GM12878 (cell line): ENCODE measurements around the gene CTNNA2. TPM values are rescaled to one million over a fixed set of nuclear protein-coding genes. Genes with fewer than 3 reads are reported as not detected.

Experiments used
- ATAC-seq: fragments of 200-7000 bp; cut with Tn5 transposase; 3 replicates; pipeline ENCODE4 v1.9.1; 2020; ENCODE audit warnings: mild to moderate bottlenecking, moderate library complexity
- BruUV-seq: library from RNA; stranded (reverse); fragments of 400-500 nt; replicated peaks from 2 replicates; lab custom pipeline; 2021; lab: Mats Ljungman, UMichigan
- CTCF ChIA-PET: fragments of 300-600 bp; sonication (Branson Sonifier 250); formaldehyde crosslinking; extraction: SDS; loops from one replicate; lab custom pipeline; 2021; ENCODE audit warnings: inconsistent platforms; lab: Yijun Ruan, JAX
- POLR2A ChIA-PET: fragments of 350-600 bp; formaldehyde crosslinking; extraction: SDS; loops from one replicate; lab custom pipeline; 2021; ENCODE audit warnings: inconsistent platforms; lab: Charles Lee
- RAD21 ChIA-PET: fragments of 300-600 bp; sonication (Branson Sonifier 250); formaldehyde crosslinking; loops from one replicate; lab custom pipeline; 2023; ENCODE audit warnings: antibody characterized with exemption; ENCODE audit not compliant: unreplicated experiment; lab: Charles Lee
- SMC1A ChIA-PET: fragments of 300-600 bp; sonication (Branson Sonifier 250); formaldehyde crosslinking; loops from one replicate; lab custom pipeline; 2023; ENCODE audit not compliant: unreplicated experiment, uncharacterized antibody; lab: Charles Lee
- DNase-seq: peaks from one replicate; pipeline ENCODE4 v3.0.0-alpha.2; 2011; ENCODE audit warnings: low read depth, low spot score
- FAIRE-seq: peaks from 3 replicates; lab custom pipeline; 2011; peaks lifted over from hg19 to GRCh38; lab: Jason Lieb, UNC
- H2AFZ ChIP-seq: 2 replicates; pipeline ENCODE4 v1.6.0; 2011; ENCODE audit warnings: low read depth, low read length, control low read depth; ENCODE audit not compliant: control insufficient read depth
- H3K27ac ChIP-seq: 2 replicates; pipeline ENCODE4 v1.5.1; 2011; ENCODE audit warnings: control low read depth; ENCODE audit not compliant: control insufficient read depth, insufficient read depth
- H3K27me3 ChIP-seq, 2 experiments: replicated peaks in 1 of 2; 2 replicates each; pipeline versions ENCODE4 v1.6.0 to v1.6.1; 2011; ENCODE audit warnings: low read length in 1 of 2; ENCODE audit not compliant: control insufficient read depth in 2 of 2, insufficient read depth in 2 of 2
- H3K36me3 ChIP-seq, 2 experiments: 2 replicates each; pipeline ENCODE4 v1.5.1; 2011; ENCODE audit warnings: low read length in 1 of 2; ENCODE audit not compliant: control insufficient read depth in 2 of 2, insufficient read depth in 2 of 2
- H3K4me1 ChIP-seq: 2 replicates; pipeline ENCODE4 v1.6.1; 2011; ENCODE audit warnings: mild to moderate bottlenecking, low read length, moderate library complexity, mixed read lengths; ENCODE audit not compliant: control insufficient read depth, insufficient read depth
- H3K4me2 ChIP-seq: 2 replicates; pipeline ENCODE4 v1.6.0; 2011; ENCODE audit warnings: control low read depth; ENCODE audit not compliant: control insufficient read depth, insufficient read depth
- H3K4me3 ChIP-seq: fragments of 200-600 bp; sonication (generic); 2 replicates; pipeline ENCODE4 v1.5.1; 2016
- H3K79me2 ChIP-seq: 2 replicates; pipeline ENCODE4 v1.6.0; 2011; ENCODE audit warnings: low read length; ENCODE audit not compliant: control insufficient read depth, insufficient read depth
- H3K9ac ChIP-seq: 2 replicates; pipeline ENCODE4 v1.8.0; 2011; ENCODE audit warnings: low read length, control low read depth, mixed read lengths; ENCODE audit not compliant: control insufficient read depth, insufficient read depth
- H3K9me3 ChIP-seq: replicated peaks from 3 replicates; pipeline ENCODE4 v1.5.1; 2011; ENCODE audit warnings: mild to moderate bottlenecking, low read length; ENCODE audit not compliant: control insufficient read depth, insufficient read depth
- H4K20me1 ChIP-seq: 2 replicates; pipeline ENCODE4 v1.6.0; 2011; ENCODE audit not compliant: control insufficient read depth, insufficient read depth
- BMI1 ChIP-seq: fragments of 450-650 bp; IDR thresholded peaks from 2 replicates; pipeline ENCODE4 v1.6.1; 2016; ENCODE audit warnings: mild to moderate bottlenecking, moderate library complexity, borderline replicate concordance
- GATAD2B ChIP-seq: fragments of 450-650 bp; conservative IDR thresholded peaks from 2 replicates; pipeline ENCODE4 v1.6.1; 2017; ENCODE audit warnings: low read depth, mild to moderate bottlenecking, moderate library complexity
- NBN ChIP-seq: fragments of 450-650 bp; IDR thresholded peaks from 2 replicates; pipeline ENCODE4 v1.6.1; 2016
- NFYB ChIP-seq: IDR thresholded peaks from 2 replicates; pipeline ENCODE4 v1.6.1; 2011; ENCODE audit warnings: low read depth, mild to moderate bottlenecking, low read length, improper control_type of control experiment, moderate library complexity; ENCODE audit not compliant: insufficient read depth
- WGBS: methylation state at CpG from one replicate; pipeline ENCODE4 v1.1.6; 2016; ENCODE audit warnings: low lambda C conversion rate; ENCODE audit not compliant: insufficient replicate concordance, insufficient coverage; ENCODE audit errors: missing lambda C conversion rate; 5-methylcytosine and 5-hydroxymethylcytosine counted together
- in situ Hi-C: fragments of 300-500 bp; cut with MboI; formaldehyde crosslinking; loops from 9 replicates; pipeline ENCODE4 v1.14.3; 2018; ENCODE audit warnings: mixed read lengths
- intact Hi-C: fragments of 100-400 bp; cut with micrococcal nuclease; formaldehyde crosslinking; loops from one replicate; pipeline ENCODE4 v1.14.2; 2022; ENCODE audit not compliant: unreplicated experiment
- polyA plus RNA-seq, 11 experiments: library from polyadenylated mRNA; depleted of rRNA in 4 of 11; unstranded in 6 of 11; stranded (reverse) in 5 of 11; fragments of >200 nt; fragmentation: Nextera tagmentation in 4 of 11; fragmentation: Illumina TruSeq in 1 of 11; extraction: Ambion mirVana in 4 of 11; extraction: Trizol in 1 of 11; gene quantifications; 1 replicate in 1 of 11; 2 replicates in 10 of 11; pipeline versions ENCODE4 v1.2.1 to v1.2.3, GENCODE V29; 2011 to 2016; ENCODE audit warnings: inconsistent platforms in 2 of 11, missing spikeins in 2 of 11, low read depth in 1 of 11
- total RNA-seq, 4 experiments: library from RNA; depleted of rRNA in 3 of 4; stranded (reverse); fragments of >200 nt in 3 of 4; fragmentation: Illumina TruSeq in 1 of 4; extraction: Trizol in 1 of 4; gene quantifications; 2 replicates each; pipeline versions ENCODE4 v1.2.1 to v1.2.3, GENCODE V29; 2013 to 2021
- TF ChIP-seq, protein P1 (sequence below): fragments of 450-650 bp; IDR thresholded peaks from 2 replicates; pipeline ENCODE4 v1.6.1; 2014; ENCODE audit warnings: mild to moderate bottlenecking
- TF ChIP-seq, protein P2 (sequence below): IDR thresholded peaks from 2 replicates; pipeline ENCODE4 v1.6.1; 2012; ENCODE audit warnings: improper control_type of control experiment, low read depth, low read length; ENCODE audit not compliant: insufficient replicate concordance
- TF ChIP-seq, protein P3 (sequence below): fragments of 450-650 bp; IDR thresholded peaks from 2 replicates; pipeline ENCODE4 v1.6.1; 2017; ENCODE audit warnings: low read depth, mild to moderate bottlenecking, moderate library complexity

The CTNNA2 gene
- total and polyA plus RNA-seq, 10 of the 15 experiments (the other 5 are each of a cell fraction or from before 2014, with no cell fraction given) = 2.4 to 36.2 (median 6.6) TPM

DNA sequence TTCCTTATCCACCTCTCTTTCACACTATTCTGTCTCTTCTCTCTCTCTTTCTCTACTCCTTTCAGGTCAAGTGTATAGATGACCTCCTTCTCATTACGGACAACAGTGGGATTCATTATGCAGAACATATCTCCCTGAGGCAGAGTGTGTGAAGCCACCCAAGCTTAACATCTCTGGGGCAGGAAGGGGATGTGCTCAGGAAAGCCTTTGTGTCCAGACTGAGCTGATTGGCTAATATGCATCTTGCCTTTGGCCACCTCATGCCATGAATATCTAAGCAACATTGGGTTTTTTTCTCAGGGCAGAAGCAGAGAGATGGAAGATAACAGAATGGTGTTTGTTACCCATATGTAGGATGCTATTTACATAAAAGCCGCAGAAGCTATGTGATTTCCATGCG lies 1003.1 kb downstream of the CTNNA2 start:
- Histone ChIP-seq H3K36me3 (no peaks in the 10 kb centered on the region), H3K4me2 (no peak overlapping the region), H3K9me3 (peaks cover 2% of the 10 kb centered on the region; the same call in 2 of the 3 replicates), H3K4me3 (no peak overlapping the region), H3K27me3 (no peaks in the 10 kb centered on the region), H3K27ac (no peak overlapping the region), H3K9ac (no peak overlapping the region), H3K4me1 (peaks cover 11% of the 10 kb centered on the region), H2AFZ (no peak overlapping the region), H3K79me2 (no peaks in the 10 kb centered on the region), H4K20me1 (no peaks in the 10 kb centered on the region)
- ChIA-PET CTCF (interaction anchor here (0.8 to 2.8 kb wide), 6 partner anchors 9 to 190 kb away, joined by 3 to 16 read pairs (median 6); no protein-coding TSS in a partner anchor), POLR2A (no interaction called here), RAD21 (interaction anchor here (1.5 kb wide), 1 partner anchor 188 kb away, joined by 5 read pairs; no protein-coding TSS in a partner anchor), SMC1A (interaction anchor here (0.9 to 2.9 kb wide), 12 partner anchors 9 to 190 kb away, joined by 3 to 17 read pairs (median 6); no protein-coding TSS in a partner anchor)
- 26% methylated on average over 3 of the region's 3 CpGs for WGBS
- in situ Hi-C loops (no loop called here), intact Hi-C loops (no loop called here)
- TF ChIP-seq NFYB = peak; percentile 68; the same call in 1 of the 2 replicates
- TF ChIP-seq, protein P1, sequence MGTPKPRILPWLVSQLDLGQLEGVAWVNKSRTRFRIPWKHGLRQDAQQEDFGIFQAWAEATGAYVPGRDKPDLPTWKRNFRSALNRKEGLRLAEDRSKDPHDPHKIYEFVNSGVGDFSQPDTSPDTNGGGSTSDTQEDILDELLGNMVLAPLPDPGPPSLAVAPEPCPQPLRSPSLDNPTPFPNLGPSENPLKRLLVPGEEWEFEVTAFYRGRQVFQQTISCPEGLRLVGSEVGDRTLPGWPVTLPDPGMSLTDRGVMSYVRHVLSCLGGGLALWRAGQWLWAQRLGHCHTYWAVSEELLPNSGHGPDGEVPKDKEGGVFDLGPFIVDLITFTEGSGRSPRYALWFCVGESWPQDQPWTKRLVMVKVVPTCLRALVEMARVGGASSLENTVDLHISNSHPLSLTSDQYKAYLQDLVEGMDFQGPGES = no peak
- FAIRE-seq = no peak
- no TSS peak for BruUV-seq
- no peak for DNase-seq
- ATAC-seq = no peak

DNA sequence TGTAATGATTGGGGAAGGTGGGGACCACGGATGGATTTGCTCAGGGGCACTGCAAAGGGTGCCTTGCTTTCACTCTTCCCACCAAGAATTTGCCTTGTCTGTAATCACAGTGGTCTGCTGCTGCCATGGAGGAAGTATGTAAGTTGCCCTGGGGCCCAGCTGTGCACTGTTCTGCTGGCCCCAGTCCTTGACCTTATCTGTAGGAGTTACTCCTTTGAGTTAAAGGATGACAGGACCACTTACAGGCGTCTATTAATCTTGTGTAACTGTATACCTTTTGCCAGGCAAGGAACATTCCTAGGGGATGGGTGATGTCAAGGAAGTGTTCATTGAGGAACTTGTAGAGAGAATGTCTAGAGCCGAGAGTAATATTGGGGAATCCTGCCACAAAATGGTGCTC lies 1004.5 kb downstream of the CTNNA2 start:
- 15% methylated on average over 3 of the region's 3 CpGs for WGBS
- peaks cover 11% of the 10 kb centered on the region for H3K4me1 ChIP-seq
- H2AFZ ChIP-seq = no peak overlapping the region
- no peaks in the 10 kb centered on the region for H3K36me3 ChIP-seq
- H3K79me2 ChIP-seq = no peaks in the 10 kb centered on the region
- ChIA-PET SMC1A (interaction anchor here (1.0 to 14.2 kb wide), 5 partner anchors 8 to 190 kb away, joined by 3 to 360 read pairs (median 26); no protein-coding TSS in a partner anchor), CTCF (interaction anchor here (1.3 to 14.1 kb wide), 2 partner anchors 18 to 42 kb away, joined by 3 to 243 read pairs; no protein-coding TSS in a partner anchor), RAD21 (interaction anchor here (3.5 to 14.0 kb wide), 2 partner anchors 8 to 18 kb away, joined by 14 to 276 read pairs; no protein-coding TSS in a partner anchor), POLR2A (no interaction called here)
- H3K27ac ChIP-seq = no peak overlapping the region
- BruUV-seq = no TSS peak
- H3K4me3 ChIP-seq = no peak overlapping the region
- DNase-seq (no peak), FAIRE-seq (no peak), ATAC-seq (0 out of 3 replicates have a peak, but pooled peaks have one; percentile 4)
- H3K4me2 ChIP-seq = no peak overlapping the region
- H3K27me3 ChIP-seq = no peaks in the 10 kb centered on the region
- intact Hi-C loops (no loop called here), in situ Hi-C loops (no loop called here)
- no peak overlapping the region for H3K9ac ChIP-seq
- no peaks in the 10 kb centered on the region for H4K20me1 ChIP-seq
- peaks cover 2% of the 10 kb centered on the region; the same call in 2 of the 3 replicates for H3K9me3 ChIP-seq
- no peak for TF ChIP-seq BMI1
- TF ChIP-seq, protein P2, sequence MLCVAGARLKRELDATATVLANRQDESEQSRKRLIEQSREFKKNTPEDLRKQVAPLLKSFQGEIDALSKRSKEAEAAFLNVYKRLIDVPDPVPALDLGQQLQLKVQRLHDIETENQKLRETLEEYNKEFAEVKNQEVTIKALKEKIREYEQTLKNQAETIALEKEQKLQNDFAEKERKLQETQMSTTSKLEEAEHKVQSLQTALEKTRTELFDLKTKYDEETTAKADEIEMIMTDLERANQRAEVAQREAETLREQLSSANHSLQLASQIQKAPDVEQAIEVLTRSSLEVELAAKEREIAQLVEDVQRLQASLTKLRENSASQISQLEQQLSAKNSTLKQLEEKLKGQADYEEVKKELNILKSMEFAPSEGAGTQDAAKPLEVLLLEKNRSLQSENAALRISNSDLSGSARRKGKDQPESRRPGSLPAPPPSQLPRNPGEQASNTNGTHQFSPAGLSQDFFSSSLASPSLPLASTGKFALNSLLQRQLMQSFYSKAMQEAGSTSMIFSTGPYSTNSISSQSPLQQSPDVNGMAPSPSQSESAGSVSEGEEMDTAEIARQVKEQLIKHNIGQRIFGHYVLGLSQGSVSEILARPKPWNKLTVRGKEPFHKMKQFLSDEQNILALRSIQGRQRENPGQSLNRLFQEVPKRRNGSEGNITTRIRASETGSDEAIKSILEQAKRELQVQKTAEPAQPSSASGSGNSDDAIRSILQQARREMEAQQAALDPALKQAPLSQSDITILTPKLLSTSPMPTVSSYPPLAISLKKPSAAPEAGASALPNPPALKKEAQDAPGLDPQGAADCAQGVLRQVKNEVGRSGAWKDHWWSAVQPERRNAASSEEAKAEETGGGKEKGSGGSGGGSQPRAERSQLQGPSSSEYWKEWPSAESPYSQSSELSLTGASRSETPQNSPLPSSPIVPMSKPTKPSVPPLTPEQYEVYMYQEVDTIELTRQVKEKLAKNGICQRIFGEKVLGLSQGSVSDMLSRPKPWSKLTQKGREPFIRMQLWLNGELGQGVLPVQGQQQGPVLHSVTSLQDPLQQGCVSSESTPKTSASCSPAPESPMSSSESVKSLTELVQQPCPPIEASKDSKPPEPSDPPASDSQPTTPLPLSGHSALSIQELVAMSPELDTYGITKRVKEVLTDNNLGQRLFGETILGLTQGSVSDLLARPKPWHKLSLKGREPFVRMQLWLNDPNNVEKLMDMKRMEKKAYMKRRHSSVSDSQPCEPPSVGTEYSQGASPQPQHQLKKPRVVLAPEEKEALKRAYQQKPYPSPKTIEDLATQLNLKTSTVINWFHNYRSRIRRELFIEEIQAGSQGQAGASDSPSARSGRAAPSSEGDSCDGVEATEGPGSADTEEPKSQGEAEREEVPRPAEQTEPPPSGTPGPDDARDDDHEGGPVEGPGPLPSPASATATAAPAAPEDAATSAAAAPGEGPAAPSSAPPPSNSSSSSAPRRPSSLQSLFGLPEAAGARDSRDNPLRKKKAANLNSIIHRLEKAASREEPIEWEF = no peak
- TF ChIP-seq, protein P3, sequence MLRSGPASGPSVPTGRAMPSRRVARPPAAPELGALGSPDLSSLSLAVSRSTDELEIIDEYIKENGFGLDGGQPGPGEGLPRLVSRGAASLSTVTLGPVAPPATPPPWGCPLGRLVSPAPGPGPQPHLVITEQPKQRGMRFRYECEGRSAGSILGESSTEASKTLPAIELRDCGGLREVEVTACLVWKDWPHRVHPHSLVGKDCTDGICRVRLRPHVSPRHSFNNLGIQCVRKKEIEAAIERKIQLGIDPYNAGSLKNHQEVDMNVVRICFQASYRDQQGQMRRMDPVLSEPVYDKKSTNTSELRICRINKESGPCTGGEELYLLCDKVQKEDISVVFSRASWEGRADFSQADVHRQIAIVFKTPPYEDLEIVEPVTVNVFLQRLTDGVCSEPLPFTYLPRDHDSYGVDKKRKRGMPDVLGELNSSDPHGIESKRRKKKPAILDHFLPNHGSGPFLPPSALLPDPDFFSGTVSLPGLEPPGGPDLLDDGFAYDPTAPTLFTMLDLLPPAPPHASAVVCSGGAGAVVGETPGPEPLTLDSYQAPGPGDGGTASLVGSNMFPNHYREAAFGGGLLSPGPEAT = no peak
- no peak for TF ChIP-seq NFYB
- TF ChIP-seq GATAD2B = no peak
- TF ChIP-seq NBN = no peak
